Breast epithelium (tissue), 4 donors: ENCODE results near the gene PARP12. TPM values are rescaled to one million over a fixed set of nuclear protein-coding genes. Genes with fewer than 3 reads are reported as not detected.

ENCODE experiments used
- DNase-seq, 2 donors: peaks; one replicate each; pipeline ENCODE4 v3.0.0-alpha.2; 2019; ENCODE audit warnings: low spot score in 2 of 2
- H3K27ac ChIP-seq, 2 donors: fragments of 200-600 bp; sonication (generic) in 1 of 2; one replicate each; pipeline ENCODE4 v1.5.1; 2016 to 2019; ENCODE audit warnings: mild to moderate bottlenecking in 1 of 2
- H3K27me3 ChIP-seq, 2 donors: fragments of 200-600 bp; sonication (generic) in 1 of 2; one replicate each; pipeline versions ENCODE4 v1.5.1 to v1.6.0; 2017 to 2019; ENCODE audit warnings: control low read depth in 1 of 2, mild to moderate bottlenecking in 1 of 2
- H3K36me3 ChIP-seq: fragments of 200-600 bp; one replicate; pipeline ENCODE4 v1.5.1; 2019
- H3K4me1 ChIP-seq, 2 donors: fragments of 200-600 bp; sonication (generic); one replicate each; pipeline ENCODE4 v1.5.1; 2016 to 2019; ENCODE audit warnings: control low read depth in 1 of 2
- H3K4me3 ChIP-seq, 3 donors: fragments of 200-600 bp; sonication (generic); 1 replicate in 2 of 3; 2 replicates in 1 of 3; pipeline ENCODE4 v1.5.1; 2016 to 2019; ENCODE audit warnings: mild to moderate bottlenecking in 3 of 3, moderate library complexity in 2 of 3
- H3K9me3 ChIP-seq, 2 donors: fragments of 200-600 bp; sonication (generic) in 1 of 2; one replicate each; pipeline ENCODE4 v1.5.1; 2016 to 2019; ENCODE audit warnings: control low read depth in 1 of 2
- POLR2A ChIP-seq: fragments of 450-650 bp; IDR thresholded peaks from one replicate; pipeline ENCODE4 v1.6.1; 2016; ENCODE audit warnings: antibody characterized with exemption, mild to moderate bottlenecking, moderate library complexity
- POLR2AphosphoS5 ChIP-seq, 3 donors: sonication (generic); formaldehyde crosslinking; IDR thresholded peaks; one replicate each; pipeline ENCODE4 v1.6.1; 2017; ENCODE audit warnings: antibody characterized with exemption in 3 of 3
- intact Hi-C: fragments of 100-400 bp; cut with DNase I; formaldehyde crosslinking; loops from one replicate; pipeline ENCODE4 v1.15.1; 2023; ENCODE audit warnings: low total_unique reads
- total RNA-seq, 3 donors: library from RNA; depleted of rRNA; stranded (reverse); fragments of >200 nt; gene quantifications; one replicate each; pipeline ENCODE4 v1.1.0, GENCODE V29; 2016
- TF ChIP-seq, protein P1 (sequence below), 3 donors: fragments of 450-650 bp; IDR thresholded peaks; one replicate each; pipeline ENCODE4 v1.5.1; 2016 to 2017; ENCODE audit warnings: antibody characterized with exemption in 3 of 3, mild to moderate bottlenecking in 3 of 3, moderate library complexity in 3 of 3

PARP12 gene
- total RNA-seq, 3 donors from 2014 or later = 24.8 to 44.9 (median 40.6) TPM

DNA sequence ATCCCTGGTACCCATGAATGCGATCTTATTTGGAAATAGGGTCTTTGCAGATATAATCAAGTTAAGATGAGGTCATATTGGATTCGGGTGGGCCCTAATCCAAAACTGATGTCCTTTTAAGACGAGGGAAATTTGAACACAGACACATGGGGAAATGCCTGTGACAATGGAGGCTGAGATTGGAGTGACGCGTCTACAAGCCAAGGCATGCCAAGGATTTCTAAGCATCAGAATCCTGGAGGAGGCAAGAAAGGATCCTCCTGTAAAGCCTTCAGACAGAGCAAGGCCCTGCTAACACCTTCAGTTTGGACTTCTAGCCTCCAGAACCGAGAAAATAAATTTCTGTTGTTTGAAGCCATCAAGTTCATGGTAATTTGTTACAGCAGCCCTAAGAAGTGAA, 18.5 kb downstream of the PARP12 start:
- H3K4me1 ChIP-seq = no peaks in the 10 kb centered on the region
- no peaks in the 10 kb centered on the region for H3K9me3 ChIP-seq
- H3K27me3 ChIP-seq = no peaks in the 10 kb centered on the region
- H3K27ac ChIP-seq = no peak overlapping the region
- intact Hi-C loops = no loop called here
- H3K4me3 ChIP-seq = no peak overlapping the region
- DNase-seq = no peak
- H3K36me3 ChIP-seq = no peaks in the 10 kb centered on the region
- TF ChIP-seq POLR2A (no peak), POLR2AphosphoS5 (IDR thresholded peaks at IDR 0.05) (no peak)
- TF ChIP-seq, protein P1, sequence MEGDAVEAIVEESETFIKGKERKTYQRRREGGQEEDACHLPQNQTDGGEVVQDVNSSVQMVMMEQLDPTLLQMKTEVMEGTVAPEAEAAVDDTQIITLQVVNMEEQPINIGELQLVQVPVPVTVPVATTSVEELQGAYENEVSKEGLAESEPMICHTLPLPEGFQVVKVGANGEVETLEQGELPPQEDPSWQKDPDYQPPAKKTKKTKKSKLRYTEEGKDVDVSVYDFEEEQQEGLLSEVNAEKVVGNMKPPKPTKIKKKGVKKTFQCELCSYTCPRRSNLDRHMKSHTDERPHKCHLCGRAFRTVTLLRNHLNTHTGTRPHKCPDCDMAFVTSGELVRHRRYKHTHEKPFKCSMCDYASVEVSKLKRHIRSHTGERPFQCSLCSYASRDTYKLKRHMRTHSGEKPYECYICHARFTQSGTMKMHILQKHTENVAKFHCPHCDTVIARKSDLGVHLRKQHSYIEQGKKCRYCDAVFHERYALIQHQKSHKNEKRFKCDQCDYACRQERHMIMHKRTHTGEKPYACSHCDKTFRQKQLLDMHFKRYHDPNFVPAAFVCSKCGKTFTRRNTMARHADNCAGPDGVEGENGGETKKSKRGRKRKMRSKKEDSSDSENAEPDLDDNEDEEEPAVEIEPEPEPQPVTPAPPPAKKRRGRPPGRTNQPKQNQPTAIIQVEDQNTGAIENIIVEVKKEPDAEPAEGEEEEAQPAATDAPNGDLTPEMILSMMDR (IDR thresholded peaks at IDR 0.05) = no peak

DNA sequence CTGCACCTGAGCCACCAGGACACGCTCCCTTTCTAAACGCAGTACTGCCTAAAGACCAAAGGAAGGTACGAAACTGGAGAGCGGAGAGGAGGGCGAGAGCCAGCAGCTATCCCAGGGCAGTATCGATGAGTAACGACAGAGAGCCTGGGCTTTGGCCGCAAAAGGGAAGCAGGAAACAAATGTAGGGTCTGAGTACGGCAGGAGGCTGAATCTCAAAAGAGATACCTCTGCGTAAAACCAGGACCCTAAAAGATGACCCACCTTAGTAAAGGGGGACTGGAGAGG, 20.4 kb downstream of the PARP12 start:
- no peak for TF ChIP-seq POLR2AphosphoS5 (IDR thresholded peaks at IDR 0.05)
- TF ChIP-seq POLR2A = no peak
- TF ChIP-seq, protein P1 (IDR thresholded peaks at IDR 0.05) = no peak
- intact Hi-C loops = no loop called here

DNA sequence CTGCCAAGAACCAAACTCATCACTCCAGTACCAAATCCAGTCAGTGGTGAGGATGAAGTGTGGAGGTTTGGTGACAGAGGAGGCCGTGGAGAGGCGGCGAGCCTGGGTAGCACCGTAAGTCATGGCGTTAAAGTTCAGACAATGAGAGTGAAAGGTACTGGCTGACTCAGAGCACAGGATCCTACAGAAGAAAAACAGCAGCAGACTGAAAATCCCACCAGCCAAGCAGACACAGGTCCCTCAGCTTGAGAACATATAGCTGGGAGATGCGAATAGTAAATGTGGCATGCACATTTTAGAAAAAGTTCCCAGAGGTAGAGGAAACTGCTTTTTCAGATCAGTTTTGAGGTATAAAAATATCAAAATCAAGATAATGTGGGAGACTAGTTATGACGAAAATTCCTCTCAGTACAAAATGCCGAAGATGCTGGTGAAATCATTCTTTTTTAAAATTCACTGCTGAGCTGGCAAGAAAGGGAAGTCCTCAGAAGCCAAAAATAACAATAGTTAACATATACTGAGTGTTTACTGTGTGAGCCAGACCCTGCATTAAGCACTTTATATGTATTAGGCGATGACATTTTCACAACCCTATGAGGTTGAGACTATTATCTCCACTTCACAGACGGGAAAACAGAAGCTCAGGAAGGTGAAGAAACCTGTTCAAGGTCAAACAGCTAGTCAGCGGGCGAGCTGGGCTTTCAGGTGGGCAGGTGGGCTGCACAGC, 20.9 kb downstream of the PARP12 start:
- no peak overlapping the region for H3K4me3 ChIP-seq
- H3K36me3 ChIP-seq = peaks cover 5% of the 10 kb centered on the region
- DNase-seq = no peak
- no peaks in the 10 kb centered on the region for H3K4me1 ChIP-seq
- H3K27ac ChIP-seq = no peak overlapping the region
- H3K27me3 ChIP-seq = no peaks in the 10 kb centered on the region
- intact Hi-C loops = no loop called here
- TF ChIP-seq, protein P1 (IDR thresholded peaks at IDR 0.05) = no peak
- TF ChIP-seq POLR2A (no peak), POLR2AphosphoS5 (IDR thresholded peaks at IDR 0.05) (no peak)
- H3K9me3 ChIP-seq = no peaks in the 10 kb centered on the region

More for the DNA sequence above, 20.4 kb downstream of the PARP12 start:
- Histone ChIP-seq H3K4me3 (no peak overlapping the region), H3K36me3 (peaks cover 3% of the 10 kb centered on the region), H3K27me3 (no peaks in the 10 kb centered on the region), H3K4me1 (no peaks in the 10 kb centered on the region), H3K9me3 (no peaks in the 10 kb centered on the region), H3K27ac (no peak overlapping the region)
- DNase-seq = no peak

DNA sequence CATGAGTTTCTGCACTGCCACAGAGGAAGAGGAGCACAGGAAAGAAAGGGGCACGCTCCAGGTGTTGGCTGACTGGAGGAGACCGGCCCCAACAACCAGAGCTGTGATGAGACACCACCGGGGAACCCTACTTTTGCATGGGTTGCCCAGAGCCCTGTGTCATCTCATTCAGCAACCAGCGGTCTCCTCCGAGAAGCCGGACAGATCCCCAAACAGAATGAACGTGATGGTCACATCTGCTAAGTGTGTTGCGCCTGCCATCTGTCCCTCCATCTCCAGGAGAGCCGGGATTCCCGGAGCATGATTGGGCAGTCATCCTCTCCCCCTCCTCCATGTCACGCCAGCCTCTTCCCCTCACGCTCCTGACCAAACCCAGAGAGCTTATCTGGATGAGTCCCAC, 22.9 kb downstream of the PARP12 start:
- peaks cover 5% of the 10 kb centered on the region for H3K36me3 ChIP-seq
- H3K27me3 ChIP-seq = no peaks in the 10 kb centered on the region
- no peaks in the 10 kb centered on the region for H3K9me3 ChIP-seq
- DNase-seq = no peak
- intact Hi-C loops = no loop called here
- no peaks in the 10 kb centered on the region for H3K4me1 ChIP-seq
- TF ChIP-seq, protein P1 (IDR thresholded peaks at IDR 0.05) = no peak
- TF ChIP-seq POLR2A (no peak), POLR2AphosphoS5 (IDR thresholded peaks at IDR 0.05) (no peak)
- no peak overlapping the region for H3K27ac ChIP-seq
- no peak overlapping the region for H3K4me3 ChIP-seq

DNA sequence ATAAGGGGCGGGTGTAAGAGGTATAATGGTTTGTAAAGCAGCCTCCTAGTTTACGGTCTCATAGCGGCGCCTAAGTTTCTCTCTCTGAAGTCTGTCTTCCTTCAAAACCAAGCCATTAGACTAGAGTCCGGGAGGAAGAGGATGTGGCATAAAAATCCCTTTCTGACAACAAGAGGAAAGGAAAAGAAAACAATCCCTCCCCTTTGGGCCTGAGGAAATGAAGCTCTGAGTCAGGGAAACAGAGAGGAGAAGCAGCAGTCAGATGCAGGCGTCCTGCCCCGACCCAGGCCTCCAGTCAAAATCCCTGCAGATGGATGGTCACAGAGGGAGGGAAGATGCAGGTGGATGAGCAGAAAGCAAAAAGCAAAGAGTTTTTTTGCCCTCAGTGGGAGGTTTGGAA, 23.7 kb downstream of the PARP12 start:
- Histone ChIP-seq H3K4me3 (no peak overlapping the region), H3K4me1 (no peaks in the 10 kb centered on the region), H3K27me3 (no peaks in the 10 kb centered on the region), H3K36me3 (peaks cover 5% of the 10 kb centered on the region), H3K27ac (no peak overlapping the region), H3K9me3 (no peaks in the 10 kb centered on the region)
- DNase-seq = no peak
- TF ChIP-seq, protein P1 (IDR thresholded peaks at IDR 0.05) = no peak
- TF ChIP-seq POLR2AphosphoS5 (IDR thresholded peaks at IDR 0.05) = no peak
- TF ChIP-seq POLR2A = no peak
- intact Hi-C loops = no loop called here
